GM21737 (cell line): Measurements from ENCODE around the gene HOXA13.

ENCODE experiments used
- ATAC-seq: cut with Tn5 transposase; IDR thresholded peaks from one replicate; pipeline ENCODE4 v1.9.1; 2021; ENCODE audit warnings: mild to moderate bottlenecking, moderate library complexity; ENCODE audit not compliant: unreplicated experiment

HOXA13 gene

GRCh38 chr7:27237735-27238334 lies 37.9 kb upstream of the HOXA13 start:
- no peak for ATAC-seq

DNA sequence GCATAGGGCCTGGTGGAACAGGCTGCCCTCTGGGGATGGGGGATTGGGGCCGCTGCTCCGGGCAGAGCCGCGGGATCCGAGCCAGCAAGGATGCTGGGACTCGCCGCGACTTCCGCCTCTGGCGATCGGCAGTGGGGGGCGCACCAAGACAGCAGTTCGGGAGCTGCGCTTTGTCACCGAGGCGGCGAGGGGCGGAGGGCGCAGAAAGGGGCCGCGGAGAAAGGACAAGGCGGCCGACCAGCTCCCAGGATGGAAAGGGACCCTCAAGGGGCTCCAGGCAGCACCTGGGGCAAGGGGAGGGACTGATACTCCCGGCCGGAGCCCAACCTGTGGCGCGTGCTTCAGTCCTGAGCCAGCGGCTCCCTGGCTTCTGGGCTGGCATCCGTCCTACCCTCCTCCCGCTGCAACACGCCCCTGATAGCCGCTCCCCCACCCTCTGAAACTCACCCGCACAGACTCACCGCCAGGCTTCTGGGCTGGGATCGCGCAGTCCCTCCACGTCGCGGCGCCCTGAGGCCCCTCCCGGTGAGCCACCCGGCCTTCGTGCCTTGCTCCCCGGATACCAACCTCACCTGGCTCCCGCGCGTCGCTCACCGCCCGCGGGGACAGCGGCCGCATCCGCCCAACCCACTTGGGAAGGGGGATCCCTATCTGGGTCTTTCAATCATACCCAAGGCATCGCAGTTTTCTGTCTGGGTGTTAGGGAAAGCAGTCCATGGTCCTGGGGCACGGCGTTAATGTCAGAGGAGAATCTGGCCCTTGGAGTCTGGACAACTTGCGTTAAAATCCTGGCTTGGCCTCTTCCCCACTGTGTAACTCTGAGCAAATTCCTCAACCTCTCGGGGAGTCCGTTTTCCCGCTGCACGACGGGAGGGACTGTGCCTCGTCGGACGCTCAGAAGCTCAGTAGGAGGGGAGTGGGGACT lies 35.8 kb upstream of the HOXA13 start:
- no peak for ATAC-seq

DNA sequence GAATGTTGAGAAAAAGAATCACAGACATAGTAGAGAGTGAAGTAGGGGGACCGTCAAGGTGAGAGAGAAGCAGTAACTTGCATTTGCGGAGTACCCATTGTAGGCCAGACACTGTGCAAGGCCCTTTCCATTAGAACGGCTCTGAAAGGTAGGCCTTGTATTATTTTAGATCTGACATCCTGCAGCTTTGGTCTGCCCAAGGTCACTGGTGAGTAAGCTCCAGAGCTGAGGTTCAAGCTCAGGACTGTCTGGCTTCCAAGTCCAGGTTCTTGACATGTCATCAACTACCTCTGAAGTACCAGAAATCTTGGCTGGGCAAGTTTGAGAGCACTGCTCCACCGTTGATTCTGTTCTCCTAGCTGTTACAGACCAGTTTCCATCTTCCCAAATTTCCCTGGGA lies 29.6 kb upstream of the HOXA13 start:
- no peak for ATAC-seq

GRCh38 chr7:27224983-27225934 lies 25.4 kb upstream of the HOXA13 start:
- no peak for ATAC-seq

DNA sequence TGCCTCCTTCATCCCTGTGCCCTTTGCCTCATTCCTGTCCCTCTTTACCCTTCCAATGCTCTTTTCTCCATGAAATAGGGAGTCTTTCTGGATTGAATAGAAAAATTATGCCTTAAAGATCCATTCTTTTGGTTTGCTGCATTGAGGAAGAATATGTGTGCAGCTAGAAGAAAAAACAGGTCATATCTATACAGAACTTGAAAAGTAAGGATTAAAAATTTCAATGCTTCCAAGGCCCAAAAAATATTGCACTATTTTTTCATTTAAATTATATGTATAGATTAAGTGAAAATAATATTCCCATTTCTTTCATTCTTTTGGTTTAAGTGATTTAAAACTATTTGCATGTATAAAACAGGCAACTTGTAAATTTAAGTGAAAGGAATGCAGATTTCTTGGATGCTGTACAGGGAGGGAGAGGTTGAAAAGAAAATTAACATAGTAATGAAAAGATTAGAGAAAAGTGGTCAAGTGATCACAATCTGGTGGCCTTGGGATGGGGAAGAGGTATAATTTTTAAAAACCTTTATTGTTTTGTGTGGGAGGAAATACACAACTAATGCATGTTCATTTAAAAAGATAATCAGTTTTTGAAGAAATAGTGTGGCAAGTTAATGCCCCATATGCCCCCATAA lies 24.2 kb upstream of the HOXA13 start:
- ATAC-seq, result no peak

GRCh38 chr7:27221201-27221797 lies 21.4 kb upstream of the HOXA13 start:
- ATAC-seq, result no peak

- no peak for ATAC-seq
Observed at GRCh38 chr7:27220440-27220955, 20.6 kb upstream of the HOXA13 start.

GRCh38 chr7:27219821-27220220 lies 19.9 kb upstream of the HOXA13 start:
- no peak for ATAC-seq

DNA sequence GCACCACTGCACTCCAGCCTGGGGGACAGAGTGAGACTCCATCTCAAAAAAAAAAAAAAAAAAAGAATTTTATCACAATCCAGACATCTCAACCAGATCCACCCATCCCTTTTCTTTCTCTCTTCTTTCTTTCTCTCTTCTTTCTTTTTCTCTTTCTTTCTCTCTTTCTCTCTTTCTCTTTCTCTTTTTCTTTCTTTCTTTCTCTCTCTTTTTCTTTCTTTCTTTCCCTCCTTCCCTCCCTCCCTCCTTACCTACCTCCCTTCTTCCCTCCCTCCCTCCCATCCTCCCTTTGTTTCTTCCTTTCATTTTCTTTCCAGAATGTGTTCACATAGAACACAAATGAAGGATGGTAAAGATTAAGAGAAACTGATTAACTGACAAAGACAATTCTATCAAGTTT lies 18.1 kb upstream of the HOXA13 start:
- no peak for ATAC-seq

- no peak for ATAC-seq
Observed at GRCh38 chr7:27215356-27215755, 15.5 kb upstream of the HOXA13 start.

GRCh38 chr7:27214239-27214950 lies 14.5 kb upstream of the HOXA13 start:
- no peak for ATAC-seq

DNA sequence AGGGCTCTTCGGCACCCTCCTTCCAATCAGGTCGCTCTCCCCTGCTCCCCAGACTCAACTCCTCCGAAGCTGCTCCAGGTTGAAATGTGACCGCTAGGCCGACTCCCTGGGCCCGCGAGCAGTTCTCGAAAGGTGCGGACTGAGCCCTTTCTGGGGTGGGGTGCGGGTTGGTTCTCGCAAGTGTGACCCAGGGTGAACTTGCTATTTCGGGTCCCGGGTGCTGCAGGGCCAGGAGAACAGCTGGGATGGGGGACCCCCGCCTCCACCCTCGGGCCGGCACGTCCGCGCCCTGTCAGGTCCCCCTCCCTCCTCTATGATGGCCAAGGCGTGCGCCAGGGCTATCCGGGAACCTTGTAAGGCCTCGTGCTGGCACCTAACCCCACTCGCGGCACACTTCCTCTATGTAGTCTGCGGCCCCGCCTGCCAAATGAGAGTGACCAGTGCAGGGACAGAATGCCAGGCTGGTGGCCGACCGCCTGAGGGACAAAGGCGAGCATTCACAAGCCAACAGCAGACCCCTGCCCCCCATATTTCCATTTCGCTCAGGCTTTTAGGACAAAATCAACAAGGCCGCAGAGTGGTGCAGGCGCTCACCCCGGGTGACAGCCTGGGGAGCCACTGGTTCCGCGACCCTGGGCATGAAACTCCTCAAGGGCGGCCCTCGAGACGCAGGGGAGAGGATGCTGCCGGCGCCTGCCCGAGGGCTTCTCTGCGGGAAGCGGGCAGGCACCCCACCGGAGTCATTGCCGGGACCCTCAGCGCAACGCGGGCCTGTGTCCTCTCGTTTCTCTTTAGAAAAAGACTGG lies 13.7 kb upstream of the HOXA13 start:
- ATAC-seq, result no peak

GRCh38 chr7:27212497-27213432 lies 12.9 kb upstream of the HOXA13 start:
- no peak for ATAC-seq

GRCh38 chr7:27211764-27212204 lies 11.9 kb upstream of the HOXA13 start:
- ATAC-seq, result no peak

- ATAC-seq, result no peak
Observed at GRCh38 chr7:27211084-27211446, 11.2 kb upstream of the HOXA13 start.

DNA sequence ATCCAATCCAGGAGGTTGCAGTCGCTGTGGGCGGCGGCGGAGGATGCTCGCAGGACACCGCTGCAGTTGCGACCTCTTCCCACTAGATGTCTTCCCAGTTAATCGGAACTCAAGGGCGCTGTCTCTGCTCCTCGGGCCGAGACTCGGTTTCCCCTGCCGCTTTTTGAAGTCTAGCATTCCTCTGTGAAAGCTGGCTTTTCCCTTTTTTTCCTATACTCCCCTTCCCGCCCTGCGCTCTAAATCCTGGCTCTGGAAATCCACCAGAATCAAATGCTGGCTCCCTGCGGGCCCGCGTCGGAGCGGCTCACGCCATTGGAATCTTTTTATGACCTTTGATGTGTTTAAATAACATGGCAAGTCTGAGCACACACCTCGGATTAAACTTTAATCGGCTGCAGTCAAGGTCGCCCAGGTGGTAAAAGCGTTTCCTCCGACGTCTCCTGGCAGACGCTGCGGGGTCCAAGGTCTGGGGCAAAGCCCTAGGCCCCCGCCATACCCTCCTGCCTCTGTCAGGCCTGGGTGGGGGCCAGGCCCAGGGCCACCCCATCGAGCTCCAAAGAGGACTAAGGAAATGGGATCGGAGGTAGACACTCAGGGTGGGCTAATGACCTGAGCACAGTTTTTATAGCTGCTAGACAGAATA lies 10.7 kb upstream of the HOXA13 start:
- ATAC-seq, result no peak

GRCh38 chr7:27209933-27210440 lies 10.1 kb upstream of the HOXA13 start:
- ATAC-seq, result no peak
